HepG2 (cell line): ENCODE measurements around the gene CSNK2A1. TPM values are rescaled to one million over a fixed set of nuclear protein-coding genes. Genes with fewer than 3 reads are reported as not detected.
A peak's percentile ranks its signal among the peaks of the same experiment; 100 is the strongest.

Source experiments
- E2F1 ChIP-seq: sonication (generic); formaldehyde crosslinking; IDR thresholded peaks from 2 replicates; pipeline ENCODE4 v1.5.0; 2020; ENCODE audit warnings: missing genetic modification reagents
- MLLT10 ChIP-seq: sonication (generic); formaldehyde crosslinking; IDR thresholded peaks from 2 replicates; pipeline ENCODE4 v1.4.0; 2020; ENCODE audit warnings: missing genetic modification reagents
- PAWR ChIP-seq: sonication (generic); formaldehyde crosslinking; IDR thresholded peaks from 2 replicates; pipeline ENCODE4 v1.4.0; 2020; ENCODE audit warnings: missing genetic modification reagents, mild to moderate bottlenecking, borderline replicate concordance
- TFE3 ChIP-seq: IDR thresholded peaks from 2 replicates; pipeline ENCODE4 v1.6.1; 2016
- ZGPAT ChIP-seq: IDR thresholded peaks from 2 replicates; pipeline ENCODE4 v1.6.1; 2016; ENCODE audit warnings: mild to moderate bottlenecking
- ZNF136 ChIP-seq: sonication (generic); formaldehyde crosslinking; IDR thresholded peaks from 2 replicates; pipeline ENCODE4 v1.8.1; 2022; ENCODE audit warnings: low read depth, mild to moderate bottlenecking, moderate library complexity, missing genetic modification reagents
- ZNF18 ChIP-seq: sonication (generic); formaldehyde crosslinking; IDR thresholded peaks from 2 replicates; pipeline ENCODE4 v1.8.0; 2022; ENCODE audit warnings: mild to moderate bottlenecking, missing genetic modification reagents; ENCODE audit not compliant: insufficient replicate concordance
- ZNF556 ChIP-seq: sonication (generic); formaldehyde crosslinking; IDR thresholded peaks from 2 replicates; pipeline ENCODE4 v1.4.0; 2020; ENCODE audit warnings: mild to moderate bottlenecking, missing genetic modification reagents, borderline replicate concordance
- ZNF615 ChIP-seq: sonication (generic); formaldehyde crosslinking; IDR thresholded peaks from 2 replicates; pipeline ENCODE4 v1.5.0; 2020; ENCODE audit warnings: mild to moderate bottlenecking, missing genetic modification reagents, borderline replicate concordance
- polyA plus RNA-seq, 8 experiments: library from polyadenylated mRNA; depleted of rRNA in 3 of 8; stranded (reverse) in 7 of 8; unstranded in 1 of 8; fragments of >200 nt; fragmentation: Illumina TruSeq in 4 of 8; extraction: Trizol in 4 of 8; gene quantifications; 2 replicates each; pipeline versions ENCODE4 v1.2.1 to v1.2.3, GENCODE V29; 2011 to 2016; ENCODE audit warnings: low read depth in 4 of 8, missing spikeins in 1 of 8, mixed read lengths in 1 of 8; ENCODE audit not compliant: insufficient read depth in 1 of 8
- total RNA-seq, 5 experiments: library from RNA; depleted of rRNA; stranded (reverse); fragments of >200 nt; fragmentation: Illumina TruSeq; extraction: Trizol; gene quantifications; 2 replicates each; pipeline ENCODE4 v1.2.3, GENCODE V29; 2016; ENCODE audit warnings: low read depth in 1 of 5
- TF ChIP-seq, protein P1 (sequence below): sonication (generic); formaldehyde crosslinking; IDR thresholded peaks from 2 replicates; pipeline ENCODE4 v1.4.0; 2020; ENCODE audit warnings: missing genetic modification reagents, borderline replicate concordance
- TF ChIP-seq, protein P2 (sequence below): sonication (generic); formaldehyde crosslinking; IDR thresholded peaks from 2 replicates; pipeline ENCODE4 v1.5.0; 2020; ENCODE audit warnings: mild to moderate bottlenecking, missing genetic modification reagents, borderline replicate concordance
- TF ChIP-seq, protein P3 (sequence below): sonication (generic); formaldehyde crosslinking; IDR thresholded peaks from 2 replicates; pipeline ENCODE4 v1.5.1; 2020; ENCODE audit warnings: mild to moderate bottlenecking, missing genetic modification reagents, borderline replicate concordance

Gene CSNK2A1
- total and polyA plus RNA-seq, 2 of the 13 experiments (the other 11 are each of a cell fraction or from before 2014, with no cell fraction given) = 153 to 231 TPM

DNA sequence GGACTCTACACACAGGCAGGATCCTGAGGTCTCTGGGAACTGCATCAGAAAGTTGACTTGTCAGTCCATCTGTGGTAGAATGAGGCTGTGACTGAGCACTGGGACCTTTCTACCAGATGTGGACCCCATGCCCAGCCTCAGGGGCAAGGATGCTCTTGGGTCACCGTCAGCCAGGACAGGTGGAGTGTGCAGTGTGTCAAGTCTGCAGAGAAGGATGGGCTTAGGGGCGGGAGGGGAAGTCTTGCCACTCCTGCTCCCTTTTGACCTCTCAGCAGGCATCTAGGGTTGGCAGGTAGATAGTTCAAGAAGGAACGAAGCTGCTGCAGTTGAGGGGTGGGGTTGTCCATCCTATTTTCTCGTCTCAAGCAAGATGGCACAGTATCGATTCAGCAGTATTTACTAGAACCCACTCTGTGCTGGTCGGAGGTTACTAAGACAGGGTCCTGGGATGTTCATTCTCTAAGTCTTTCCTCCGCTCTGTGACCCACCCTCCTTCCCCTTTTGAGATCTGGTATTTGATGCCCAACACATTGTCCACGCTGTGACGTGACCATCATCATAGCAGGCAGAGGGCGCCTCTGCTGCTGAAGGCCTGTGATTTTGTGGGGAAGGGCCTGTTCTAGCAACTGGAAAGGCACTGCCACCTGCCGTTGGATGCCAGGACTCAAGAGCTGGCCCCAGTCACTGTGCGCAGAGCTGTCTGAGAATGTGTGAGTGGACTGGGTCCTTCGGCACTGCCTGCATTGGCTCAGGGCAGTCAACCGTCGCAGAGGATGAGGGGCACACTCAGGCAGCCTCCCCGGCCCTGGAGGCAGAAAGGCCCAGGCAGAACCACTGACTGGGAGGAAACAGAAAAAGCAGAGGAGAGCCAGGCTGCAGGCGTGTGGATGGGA lies 112.3 kb downstream of the CSNK2A1 start (continued):
- TF ChIP-seq, protein P1, sequence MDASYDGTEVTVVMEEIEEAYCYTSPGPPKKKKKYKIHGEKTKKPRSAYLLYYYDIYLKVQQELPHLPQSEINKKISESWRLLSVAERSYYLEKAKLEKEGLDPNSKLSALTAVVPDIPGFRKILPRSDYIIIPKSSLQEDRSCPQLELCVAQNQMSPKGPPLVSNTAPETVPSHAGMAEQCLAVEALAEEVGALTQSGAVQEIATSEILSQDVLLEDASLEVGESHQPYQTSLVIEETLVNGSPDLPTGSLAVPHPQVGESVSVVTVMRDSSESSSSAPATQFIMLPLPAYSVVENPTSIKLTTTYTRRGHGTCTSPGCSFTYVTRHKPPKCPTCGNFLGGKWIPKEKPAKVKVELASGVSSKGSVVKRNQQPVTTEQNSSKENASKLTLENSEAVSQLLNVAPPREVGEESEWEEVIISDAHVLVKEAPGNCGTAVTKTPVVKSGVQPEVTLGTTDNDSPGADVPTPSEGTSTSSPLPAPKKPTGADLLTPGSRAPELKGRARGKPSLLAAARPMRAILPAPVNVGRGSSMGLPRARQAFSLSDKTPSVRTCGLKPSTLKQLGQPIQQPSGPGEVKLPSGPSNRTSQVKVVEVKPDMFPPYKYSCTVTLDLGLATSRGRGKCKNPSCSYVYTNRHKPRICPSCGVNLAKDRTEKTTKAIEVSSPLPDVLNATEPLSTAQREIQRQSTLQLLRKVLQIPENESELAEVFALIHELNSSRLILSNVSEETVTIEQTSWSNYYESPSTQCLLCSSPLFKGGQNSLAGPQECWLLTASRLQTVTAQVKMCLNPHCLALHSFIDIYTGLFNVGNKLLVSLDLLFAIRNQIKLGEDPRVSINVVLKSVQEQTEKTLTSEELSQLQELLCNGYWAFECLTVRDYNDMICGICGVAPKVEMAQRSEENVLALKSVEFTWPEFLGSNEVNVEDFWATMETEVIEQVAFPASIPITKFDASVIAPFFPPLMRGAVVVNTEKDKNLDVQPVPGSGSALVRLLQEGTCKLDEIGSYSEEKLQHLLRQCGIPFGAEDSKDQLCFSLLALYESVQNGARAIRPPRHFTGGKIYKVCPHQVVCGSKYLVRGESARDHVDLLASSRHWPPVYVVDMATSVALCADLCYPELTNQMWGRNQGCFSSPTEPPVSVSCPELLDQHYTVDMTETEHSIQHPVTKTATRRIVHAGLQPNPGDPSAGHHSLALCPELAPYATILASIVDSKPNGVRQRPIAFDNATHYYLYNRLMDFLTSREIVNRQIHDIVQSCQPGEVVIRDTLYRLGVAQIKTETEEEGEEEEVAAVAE = peak; percentile 67; the same call in 1 of the 2 replicates
- TF ChIP-seq PAWR (CRISPR knock-in tag) = no peak
- TF ChIP-seq ZNF136 (CRISPR knock-in tag) = 0 out of 2 replicates have a peak, but pooled peaks have one; percentile 40
- no peak; the same call in 1 of the 2 replicates for TF ChIP-seq ZNF615 (CRISPR knock-in tag)
- TF ChIP-seq, protein P2, sequence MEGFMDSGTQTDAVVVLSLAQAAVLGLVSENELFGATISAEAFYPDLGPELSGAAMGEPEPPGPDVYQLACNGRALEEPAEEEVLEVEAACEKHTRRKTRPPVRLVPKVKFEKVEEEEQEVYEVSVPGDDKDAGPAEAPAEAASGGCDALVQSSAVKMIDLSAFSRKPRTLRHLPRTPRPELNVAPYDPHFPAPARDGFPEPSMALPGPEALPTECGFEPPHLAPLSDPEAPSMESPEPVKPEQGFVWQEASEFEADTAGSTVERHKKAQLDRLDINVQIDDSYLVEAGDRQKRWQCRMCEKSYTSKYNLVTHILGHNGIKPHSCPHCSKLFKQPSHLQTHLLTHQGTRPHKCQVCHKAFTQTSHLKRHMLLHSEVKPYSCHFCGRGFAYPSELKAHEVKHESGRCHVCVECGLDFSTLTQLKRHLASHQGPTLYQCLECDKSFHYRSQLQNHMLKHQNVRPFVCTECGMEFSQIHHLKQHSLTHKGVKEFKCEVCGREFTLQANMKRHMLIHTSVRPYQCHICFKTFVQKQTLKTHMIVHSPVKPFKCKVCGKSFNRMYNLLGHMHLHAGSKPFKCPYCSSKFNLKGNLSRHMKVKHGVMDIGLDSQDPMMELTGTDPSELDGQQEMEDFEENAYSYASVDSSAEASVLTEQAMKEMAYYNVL = 0 out of 2 replicates have a peak, but pooled peaks have one; percentile 66
- no peak; the same call in 1 of the 2 replicates for TF ChIP-seq ZNF556
- TF ChIP-seq ZNF18 (CRISPR knock-in tag) = no peak
- TF ChIP-seq, protein P3, sequence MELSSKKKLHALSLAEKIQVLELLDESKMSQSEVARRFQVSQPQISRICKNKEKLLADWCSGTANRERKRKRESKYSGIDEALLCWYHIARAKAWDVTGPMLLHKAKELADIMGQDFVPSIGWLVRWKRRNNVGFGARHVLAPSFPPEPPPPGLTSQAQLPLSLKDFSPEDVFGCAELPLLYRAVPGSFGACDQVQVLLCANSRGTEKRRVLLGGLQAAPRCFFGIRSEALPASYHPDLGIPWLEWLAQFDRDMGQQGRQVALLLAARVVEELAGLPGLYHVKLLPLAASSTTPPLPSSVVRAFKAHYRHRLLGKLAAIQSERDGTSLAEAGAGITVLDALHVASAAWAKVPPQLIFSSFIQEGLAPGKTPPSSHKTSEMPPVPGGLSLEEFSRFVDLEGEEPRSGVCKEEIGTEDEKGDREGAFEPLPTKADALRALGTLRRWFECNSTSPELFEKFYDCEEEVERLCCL (CRISPR knock-in tag) = no peak
- TF ChIP-seq MLLT10 (CRISPR knock-in tag) = no peak
- TF ChIP-seq ZGPAT (CRISPR knock-in tag) = peak; percentile 76
- TF ChIP-seq E2F1 (CRISPR knock-in tag) = no peak
- TF ChIP-seq TFE3 = peak; percentile 73
